ENCODE results near the gene ZFYVE28.

Gene ZFYVE28

DNA sequence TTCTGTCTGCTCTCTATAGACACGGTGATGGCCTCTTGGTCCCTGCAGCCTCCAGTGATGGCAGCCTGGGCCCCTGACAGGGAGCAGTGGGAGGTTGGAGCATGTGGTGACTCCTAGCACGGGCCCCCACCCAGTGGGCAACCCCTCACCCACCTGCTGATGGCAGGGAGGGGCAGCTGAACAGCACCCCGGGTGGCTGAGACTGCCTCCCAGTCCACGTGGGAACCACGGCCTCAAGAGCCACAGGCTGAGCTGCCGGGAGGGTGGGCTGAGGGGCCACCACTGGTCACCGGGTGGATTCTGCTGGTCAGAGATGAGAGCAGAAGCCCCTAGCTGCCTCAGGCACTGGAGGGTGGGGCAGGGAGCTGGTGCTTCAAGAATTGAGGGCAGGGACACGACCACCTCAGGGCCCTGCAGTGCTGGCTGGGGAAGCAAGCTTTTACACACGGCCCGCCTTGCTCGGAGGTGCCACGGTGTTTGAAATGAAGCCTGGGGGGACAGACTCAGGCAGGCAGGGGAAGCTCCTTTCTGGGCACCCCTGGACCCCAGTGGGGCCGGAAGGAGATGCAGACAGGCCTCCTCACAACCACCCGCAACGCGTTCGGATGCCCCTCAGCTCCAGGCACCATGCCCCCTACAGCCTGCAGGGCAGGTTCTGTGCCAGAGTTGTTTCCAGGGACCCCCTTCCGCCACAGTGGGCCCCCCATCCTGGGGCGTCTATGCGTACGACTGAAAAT lies 170.2 kb downstream of the ZFYVE28 start:
- TF ChIP-seq, protein P1, sequence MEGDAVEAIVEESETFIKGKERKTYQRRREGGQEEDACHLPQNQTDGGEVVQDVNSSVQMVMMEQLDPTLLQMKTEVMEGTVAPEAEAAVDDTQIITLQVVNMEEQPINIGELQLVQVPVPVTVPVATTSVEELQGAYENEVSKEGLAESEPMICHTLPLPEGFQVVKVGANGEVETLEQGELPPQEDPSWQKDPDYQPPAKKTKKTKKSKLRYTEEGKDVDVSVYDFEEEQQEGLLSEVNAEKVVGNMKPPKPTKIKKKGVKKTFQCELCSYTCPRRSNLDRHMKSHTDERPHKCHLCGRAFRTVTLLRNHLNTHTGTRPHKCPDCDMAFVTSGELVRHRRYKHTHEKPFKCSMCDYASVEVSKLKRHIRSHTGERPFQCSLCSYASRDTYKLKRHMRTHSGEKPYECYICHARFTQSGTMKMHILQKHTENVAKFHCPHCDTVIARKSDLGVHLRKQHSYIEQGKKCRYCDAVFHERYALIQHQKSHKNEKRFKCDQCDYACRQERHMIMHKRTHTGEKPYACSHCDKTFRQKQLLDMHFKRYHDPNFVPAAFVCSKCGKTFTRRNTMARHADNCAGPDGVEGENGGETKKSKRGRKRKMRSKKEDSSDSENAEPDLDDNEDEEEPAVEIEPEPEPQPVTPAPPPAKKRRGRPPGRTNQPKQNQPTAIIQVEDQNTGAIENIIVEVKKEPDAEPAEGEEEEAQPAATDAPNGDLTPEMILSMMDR (IDR thresholded peaks at IDR 0.05; ENCODE audit: extremely low read depth, missing control alignments) = no peak
- peak; percentile 10 for DNase-seq (ENCODE audit: low spot score)

DNA sequence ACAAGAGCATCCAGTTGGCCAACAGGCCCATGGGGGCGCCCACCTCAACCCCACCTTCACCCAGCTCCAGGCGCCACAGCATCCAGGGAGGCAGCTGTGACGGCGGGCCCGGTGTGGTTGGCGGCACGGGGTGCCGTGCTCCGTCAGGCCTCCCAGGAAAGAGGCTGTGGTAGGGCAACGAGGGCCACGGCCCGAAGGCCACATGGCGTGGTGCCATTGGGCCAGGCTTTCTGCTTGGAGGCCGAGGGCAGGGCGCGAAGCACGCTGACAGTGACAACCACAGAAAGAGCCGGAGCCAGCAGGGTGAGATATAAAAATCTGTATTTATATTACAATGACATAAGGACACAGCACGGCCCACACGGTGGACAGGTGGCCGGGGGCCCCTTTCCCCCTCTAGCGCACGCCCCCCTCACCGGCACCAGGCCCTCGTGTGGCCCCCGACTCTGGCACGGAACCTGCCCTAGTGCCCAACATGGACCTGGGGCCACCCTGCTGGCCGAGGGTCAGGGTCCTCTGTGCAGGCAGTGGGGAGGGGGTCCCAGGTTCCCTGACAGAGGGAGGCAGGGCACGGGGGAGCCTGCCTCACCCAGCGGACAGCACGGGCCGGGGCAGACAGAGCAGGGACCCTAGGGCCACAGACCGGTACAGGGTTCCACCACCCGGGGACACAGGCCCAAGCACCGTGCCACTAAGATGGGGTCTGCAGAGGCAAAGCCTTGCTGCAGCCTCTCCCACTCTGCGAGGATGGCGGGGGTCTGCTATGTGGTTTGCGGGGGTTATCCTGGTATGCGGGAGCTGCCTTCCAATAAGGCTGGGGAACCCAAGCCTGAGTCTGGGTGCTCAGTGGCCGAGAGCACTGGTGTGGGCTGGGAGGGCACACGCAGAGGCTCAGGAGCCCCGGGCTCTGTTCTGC lies 171.1 kb downstream of the ZFYVE28 start:
- TF ChIP-seq, protein P1 (IDR thresholded peaks at IDR 0.05; ENCODE audit: extremely low read depth, missing control alignments) = no peak
- DNase-seq (ENCODE audit: low spot score) = peak; percentile 10

DNA sequence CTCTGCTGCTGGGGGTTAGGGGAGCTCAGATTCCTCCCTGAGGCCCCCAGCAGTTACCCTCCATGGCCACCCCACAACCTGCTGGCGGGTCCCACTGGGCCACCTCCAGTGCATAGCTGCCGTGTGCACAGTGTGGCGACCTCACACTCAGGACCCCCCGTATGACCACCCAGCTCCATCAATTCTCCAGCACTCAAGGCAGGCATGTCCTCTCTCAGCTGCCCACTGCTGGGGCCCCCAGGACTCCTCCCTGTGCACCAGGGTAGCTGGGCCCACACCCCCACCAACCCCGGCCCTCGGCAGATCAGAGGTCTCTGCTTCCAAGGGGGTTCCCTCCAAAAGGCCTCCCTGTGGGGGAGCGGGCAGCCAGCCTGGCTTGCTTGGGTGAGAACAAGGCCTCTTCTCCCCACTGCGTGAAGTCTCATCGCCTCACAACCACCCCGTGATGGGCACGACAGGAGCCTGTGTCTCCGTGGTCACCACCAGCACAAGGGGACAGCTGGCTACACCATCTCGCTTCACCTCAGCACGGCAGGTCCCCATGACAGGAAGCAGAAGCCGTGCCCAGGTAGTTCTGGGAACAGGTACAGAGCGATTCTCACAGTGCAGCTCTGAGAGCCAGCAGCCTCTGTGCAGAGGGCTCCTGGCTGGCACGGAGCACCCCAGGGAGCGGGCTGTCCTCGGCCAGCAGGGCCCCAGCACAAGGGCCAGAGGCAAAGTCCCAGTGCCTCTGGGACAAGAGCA lies 171.9 kb downstream of the ZFYVE28 start:
- DNase-seq (ENCODE audit: low spot score) = peak; percentile 9
- TF ChIP-seq, protein P1 (IDR thresholded peaks at IDR 0.05; ENCODE audit: extremely low read depth, missing control alignments) = no peak

DNA sequence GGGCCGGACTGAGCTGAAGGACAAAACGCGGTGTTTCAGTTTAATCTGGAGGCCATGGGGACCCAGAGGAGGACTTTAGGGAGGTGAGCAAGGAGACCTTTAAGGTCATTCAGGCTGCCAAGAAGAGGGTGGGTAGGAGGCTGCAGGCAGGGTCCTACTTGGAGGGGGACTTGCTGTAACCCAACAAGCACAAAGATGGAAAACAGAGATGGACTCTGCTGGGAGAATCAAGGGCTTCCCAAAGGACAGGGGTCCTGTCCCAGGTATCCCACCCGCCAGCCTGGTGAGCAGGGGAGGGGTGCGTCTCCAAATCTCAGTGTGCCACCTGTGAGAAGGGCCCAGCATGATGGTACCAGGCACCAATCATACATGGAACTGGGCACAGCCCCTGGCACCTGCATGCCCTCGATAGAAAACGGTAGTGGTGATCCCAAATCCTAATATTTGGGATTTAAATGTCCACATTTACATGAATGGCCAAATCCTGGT lies 172.6 kb downstream of the ZFYVE28 start:
- TF ChIP-seq, protein P1 (IDR thresholded peaks at IDR 0.05; ENCODE audit: extremely low read depth, missing control alignments) = no peak
- DNase-seq (ENCODE audit: low spot score) = peak; percentile 10

DNA sequence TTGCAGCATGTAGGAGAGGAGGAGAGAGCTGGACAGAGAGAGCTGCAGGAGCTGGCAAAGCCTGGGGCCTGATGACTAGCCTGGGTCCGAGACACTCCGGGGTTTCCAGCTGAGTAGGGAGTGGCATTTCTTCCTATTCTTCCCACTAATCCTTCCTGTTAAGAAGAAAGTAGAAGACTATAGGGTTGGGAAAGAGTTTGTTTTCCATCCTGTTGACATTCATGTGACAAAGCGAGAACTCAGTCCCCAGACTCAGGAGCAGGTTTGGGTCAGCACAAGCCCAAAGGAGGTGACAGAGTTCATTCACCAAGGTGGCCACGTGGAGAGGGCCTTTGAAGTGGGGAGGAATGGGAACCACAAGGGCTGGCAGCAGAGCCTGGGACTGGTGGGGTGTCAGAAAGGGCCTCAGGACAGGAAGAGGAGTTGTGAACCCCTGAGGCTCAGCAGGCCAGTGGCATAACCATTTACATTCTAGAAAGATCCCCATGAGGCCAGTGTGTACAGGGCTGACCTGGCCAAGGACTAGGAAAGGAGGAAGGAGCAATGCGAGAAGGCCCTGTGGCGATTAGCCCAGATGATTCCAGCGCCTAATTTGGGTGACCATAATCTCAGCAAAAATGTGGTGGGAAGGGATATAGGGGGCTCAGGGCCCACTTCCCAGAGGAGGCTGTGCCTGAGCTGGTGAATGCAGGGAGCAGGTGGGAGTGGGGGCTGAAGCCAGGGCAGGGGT lies 173.2 kb downstream of the ZFYVE28 start:
- peak; percentile 10 for DNase-seq (ENCODE audit: low spot score)
- TF ChIP-seq, protein P1 (IDR thresholded peaks at IDR 0.05; ENCODE audit: extremely low read depth, missing control alignments) = no peak

DNA sequence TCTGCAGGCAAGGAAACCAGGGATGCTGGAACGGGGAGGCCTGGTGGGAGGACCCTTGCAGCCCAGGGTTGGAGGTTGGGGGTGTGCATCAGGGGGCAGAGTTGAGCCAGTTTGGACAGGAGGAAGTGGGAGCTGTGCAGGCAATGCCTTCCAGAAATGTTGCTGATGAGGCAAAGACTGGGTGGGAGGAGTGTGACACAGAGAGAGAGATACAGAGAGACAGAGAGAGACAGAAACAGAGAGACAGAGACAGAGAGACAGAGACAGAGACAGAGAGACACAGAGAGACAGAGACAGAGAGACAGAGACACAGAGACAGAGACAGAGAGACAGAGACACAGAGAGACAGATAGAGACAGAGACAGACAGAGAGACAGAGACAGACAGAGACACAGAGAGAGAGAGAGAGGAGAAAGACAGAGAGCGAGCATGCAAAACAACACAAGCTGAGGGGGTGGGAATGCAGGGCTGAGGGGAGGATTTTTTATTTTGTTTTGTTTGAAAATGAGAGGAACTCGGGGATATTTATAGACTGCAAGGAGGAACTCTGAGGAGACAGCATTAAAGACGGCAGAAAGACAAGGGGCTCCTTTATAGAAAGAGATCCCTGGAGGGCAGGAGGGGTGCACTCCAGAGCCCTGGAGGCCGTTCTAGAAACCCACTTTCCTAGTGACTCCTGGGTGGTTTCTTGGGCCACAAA lies 174.6 kb downstream of the ZFYVE28 start:
- TF ChIP-seq, protein P1 (IDR thresholded peaks at IDR 0.05; ENCODE audit: extremely low read depth, missing control alignments) = peak; percentile 22

More for the DNA sequence above, 174.6 kb downstream of the ZFYVE28 start:
- peak; percentile 57 for DNase-seq (ENCODE audit: low spot score)
